GM23338 (cell line): ENCODE measurements around the gene MCU. TPM values are rescaled to one million over a fixed set of nuclear protein-coding genes. Genes with fewer than 3 reads are reported as not detected.

Experiments
- ATAC-seq: fragments of 200-7000 bp; cut with Tn5 transposase; 3 replicates; pipeline ENCODE4 v1.9.1; 2020
- DNase-seq: peaks from one replicate; pipeline ENCODE4 v3.0.0-alpha.2; 2015; ENCODE audit warnings: low spot score
- H2AFZ ChIP-seq: fragments of 200-600 bp; sonication (generic); 2 replicates; pipeline ENCODE4 v1.8.0; 2016; ENCODE audit warnings: antibody characterized with exemption, mild to moderate bottlenecking, moderate library complexity
- H3F3A ChIP-seq: fragments of 200-600 bp; sonication (generic); replicated peaks from 2 replicates; pipeline ENCODE4 v1.8.0; 2017; ENCODE audit warnings: antibody characterized with exemption, mixed run types, low read depth
- H3K27ac ChIP-seq: fragments of 200-600 bp; sonication (generic); 2 replicates; pipeline ENCODE4 v1.6.1; 2016; ENCODE audit warnings: low read depth
- H3K27me3 ChIP-seq: fragments of 200-600 bp; sonication (generic); 2 replicates; pipeline ENCODE4 v1.8.0; 2016; ENCODE audit warnings: mild to moderate bottlenecking, mixed run types, moderate library complexity; ENCODE audit not compliant: insufficient read depth
- H3K36me3 ChIP-seq: fragments of 200-600 bp; sonication (generic); 2 replicates; pipeline ENCODE4 v1.8.0; 2016; ENCODE audit warnings: mild to moderate bottlenecking; ENCODE audit not compliant: insufficient read depth
- H3K4me1 ChIP-seq: fragments of 200-600 bp; sonication (generic); 2 replicates; pipeline ENCODE4 v1.8.0; 2016; ENCODE audit warnings: mild to moderate bottlenecking, moderate library complexity; ENCODE audit not compliant: insufficient read depth
- H3K4me2 ChIP-seq: fragments of 200-600 bp; sonication (generic); 2 replicates; pipeline ENCODE4 v1.7.1; 2017; ENCODE audit warnings: mixed run types
- H3K4me3 ChIP-seq: fragments of 200-600 bp; sonication (generic); 2 replicates; pipeline ENCODE4 v1.6.1; 2016; ENCODE audit warnings: mixed run types
- H3K79me2 ChIP-seq: fragments of 200-600 bp; sonication (generic); replicated peaks from 2 replicates; pipeline ENCODE4 v1.8.0; 2017; ENCODE audit warnings: mild to moderate bottlenecking; ENCODE audit not compliant: insufficient read depth
- H3K9me2 ChIP-seq: fragments of 200-600 bp; sonication (generic); 2 replicates; pipeline ENCODE4 v1.8.0; 2017; ENCODE audit not compliant: insufficient read depth
- H4K20me1 ChIP-seq: fragments of 200-600 bp; sonication (generic); replicated peaks from 2 replicates; pipeline ENCODE4 v1.8.0; 2017; ENCODE audit warnings: mild to moderate bottlenecking; ENCODE audit not compliant: insufficient read depth
- H3K27ac Mint-ChIP-seq: 2 replicates; pipeline ENCODE4 v1.8.0; 2020; ENCODE audit warnings: inconsistent platforms, mild to moderate bottlenecking, moderate library complexity, mixed read lengths
- H3K27me3 Mint-ChIP-seq: 3 replicates; pipeline ENCODE4 v1.8.0; 2022; ENCODE audit warnings: low read depth, mild to moderate bottlenecking, moderate library complexity, mixed read lengths, inconsistent platforms; ENCODE audit not compliant: insufficient read depth, poor library complexity
- H3K36me3 Mint-ChIP-seq: 3 replicates; pipeline ENCODE4 v1.8.0; 2021; ENCODE audit warnings: low read depth, mild to moderate bottlenecking, inconsistent platforms, moderate library complexity, mixed read lengths
- H3K4me1 Mint-ChIP-seq: 3 replicates; pipeline ENCODE4 v1.8.0; 2020; ENCODE audit warnings: mild to moderate bottlenecking, inconsistent platforms, mixed read lengths
- H3K4me3 Mint-ChIP-seq: 3 replicates; pipeline ENCODE4 v1.8.0; 2021; ENCODE audit warnings: moderate library complexity, mild to moderate bottlenecking, inconsistent platforms, mixed read lengths
- H3K9me3 Mint-ChIP-seq: 3 replicates; pipeline ENCODE4 v1.8.0; 2020; ENCODE audit warnings: moderate library complexity, mild to moderate bottlenecking, inconsistent platforms, mixed read lengths
- CTCF ChIP-seq, 2 experiments: fragments of 200-600 bp in 1 of 2; sonication (generic) in 1 of 2; conservative IDR thresholded peaks; 2 replicates each; pipeline versions ENCODE4 v1.5.1 to v1.6.1; 2016 to 2017; ENCODE audit warnings: antibody characterized with exemption in 2 of 2, low read depth in 2 of 2, mild to moderate bottlenecking in 2 of 2, moderate library complexity in 1 of 2
- EZH2phosphoT487 ChIP-seq: fragments of 200-600 bp; sonication (generic); IDR thresholded peaks from one replicate; pipeline ENCODE4 v1.8.1; 2018; ENCODE audit warnings: antibody characterized with exemption; ENCODE audit not compliant: unreplicated experiment
- JUNB ChIP-seq: IDR thresholded peaks from one replicate; pipeline ENCODE4 v1.6.1; 2016; ENCODE audit warnings: antibody characterized with exemption; ENCODE audit not compliant: unreplicated experiment
- ZNF114 ChIP-seq: fragments of 250-450 bp; sonication (Bioruptor Pico); IDR thresholded peaks from 2 replicates; pipeline ENCODE4 v1.5.0; 2020; ENCODE audit warnings: mild to moderate bottlenecking, moderate library complexity
- ZNF331 ChIP-seq: fragments of 250-450 bp; sonication (Bioruptor Pico); IDR thresholded peaks from 2 replicates; pipeline ENCODE4 v1.5.0; 2020; ENCODE audit warnings: low read depth, mild to moderate bottlenecking, moderate library complexity
- ZNF462 ChIP-seq: fragments of 250-450 bp; sonication (Bioruptor Pico); IDR thresholded peaks from 2 replicates; pipeline ENCODE4 v1.5.0; 2020; ENCODE audit warnings: mild to moderate bottlenecking, moderate library complexity
- polyA plus RNA-seq: library from polyadenylated mRNA; unstranded; fragments of >200 nt; fragmentation: Nextera tagmentation; extraction: Ambion mirVana; gene quantifications from 2 replicates; pipeline ENCODE4 v1.2.1, GENCODE V29; 2016
- total RNA-seq: library from RNA; depleted of rRNA; stranded (reverse); fragments of >200 nt; shearing (Covaris generic); gene quantifications from 2 replicates; pipeline ENCODE4 v1.2.3, GENCODE V29; 2014

MCU gene
- total and polyA plus RNA-seq, 2 experiments from 2014 or later, result 41.8 to 68.2 TPM

GRCh38 chr10:72782649-72783330 lies 90.8 kb downstream of the MCU start (continued):
- TF ChIP-seq CTCF (conservative IDR thresholded peaks at IDR 0.05; ENCODE audit: low read depth in 2 of 2) (no peak), ZNF331 (CRISPR knock-in tag) (no peak), ZNF114 (no peak), EZH2phosphoT487 (no peak)

- Histone ChIP-seq H3K36me3 (no peaks in the 10 kb centered on the region), H3K27ac (peak overlapping the region; percentile 82), H3K4me2 (peak overlapping the region; percentile 48), H3K4me1 (peaks cover 41% of the 10 kb centered on the region), H3K79me2 (peaks cover 74% of the 10 kb centered on the region), H3K27me3 (no peaks in the 10 kb centered on the region), H3K9me2 (no peaks in the 10 kb centered on the region), H4K20me1 (no peaks in the 10 kb centered on the region), H3K4me3 (no peak overlapping the region), H2AFZ (no peak overlapping the region), H3F3A (no peaks in the 10 kb centered on the region)
- peak overlapping the region; percentile 12; the same call in 1 of the 3 replicates for H3K4me3 Mint-ChIP-seq
- DNase-seq (no peak), ATAC-seq (no peak)
- peaks cover 4% of the 10 kb centered on the region; the same call in 1 of the 3 replicates for H3K36me3 Mint-ChIP-seq
- H3K4me1 Mint-ChIP-seq, result peaks cover 47% of the 10 kb centered on the region
- peaks cover 4% of the 10 kb centered on the region; the same call in 1 of the 3 replicates for H3K9me3 Mint-ChIP-seq
- H3K27me3 Mint-ChIP-seq, result peaks cover 2% of the 10 kb centered on the region
- TF ChIP-seq JUNB, result no peak
- no peak for TF ChIP-seq ZNF462 (CRISPR knock-in tag)
- TF ChIP-seq ZNF114, result no peak
- TF ChIP-seq ZNF331 (CRISPR knock-in tag), result no peak
- no peak for TF ChIP-seq CTCF (conservative IDR thresholded peaks at IDR 0.05; ENCODE audit: low read depth in 2 of 2)
- H3K27ac Mint-ChIP-seq, result peak overlapping the region; percentile 60
Measured at GRCh38 chr10:72783410-72783833, 91.5 kb downstream of the MCU start.
